Measurements from ENCODE around the gene OSGEPL1. TPM values are rescaled to one million over a fixed set of nuclear protein-coding genes. Genes with fewer than 3 reads are reported as not detected.

The OSGEPL1 gene
- total RNA-seq, 1 donor from 2014 or later, result 9.0 TPM

DNA sequence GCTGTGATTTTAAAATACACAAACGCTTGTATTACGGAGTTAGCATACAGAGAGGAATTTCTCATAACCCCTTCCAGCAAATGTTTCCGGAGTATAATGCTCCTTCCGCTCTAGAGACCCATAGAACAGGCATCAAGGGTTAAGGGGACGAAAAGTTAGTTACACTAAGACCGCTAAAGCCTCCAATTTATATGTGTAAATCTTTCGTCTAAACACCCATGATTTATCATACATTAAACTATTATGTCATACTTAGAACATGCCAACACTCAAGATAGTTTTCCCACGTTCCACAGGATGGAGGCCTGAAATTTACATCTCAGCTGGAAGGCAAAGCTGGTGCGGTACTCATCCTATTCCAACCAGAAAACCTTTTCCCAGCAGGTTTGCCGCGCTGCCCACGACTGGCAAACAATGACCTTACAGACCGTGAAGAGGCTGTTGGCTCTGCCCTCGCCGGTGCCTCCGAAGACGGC is 20.9 kb upstream of the OSGEPL1 start:
- Histone ChIP-seq H3K27me3 (ENCODE audit: control insufficient read depth, insufficient read depth, low read length) (no peaks in the 10 kb centered on the region), H3K4me3 (ENCODE audit: low read depth, low read length) (peak overlapping the region; percentile 93), H3K36me3 (ENCODE audit: control insufficient read depth, insufficient read depth, low read length) (no peaks in the 10 kb centered on the region)
- TF ChIP-seq, protein P1, sequence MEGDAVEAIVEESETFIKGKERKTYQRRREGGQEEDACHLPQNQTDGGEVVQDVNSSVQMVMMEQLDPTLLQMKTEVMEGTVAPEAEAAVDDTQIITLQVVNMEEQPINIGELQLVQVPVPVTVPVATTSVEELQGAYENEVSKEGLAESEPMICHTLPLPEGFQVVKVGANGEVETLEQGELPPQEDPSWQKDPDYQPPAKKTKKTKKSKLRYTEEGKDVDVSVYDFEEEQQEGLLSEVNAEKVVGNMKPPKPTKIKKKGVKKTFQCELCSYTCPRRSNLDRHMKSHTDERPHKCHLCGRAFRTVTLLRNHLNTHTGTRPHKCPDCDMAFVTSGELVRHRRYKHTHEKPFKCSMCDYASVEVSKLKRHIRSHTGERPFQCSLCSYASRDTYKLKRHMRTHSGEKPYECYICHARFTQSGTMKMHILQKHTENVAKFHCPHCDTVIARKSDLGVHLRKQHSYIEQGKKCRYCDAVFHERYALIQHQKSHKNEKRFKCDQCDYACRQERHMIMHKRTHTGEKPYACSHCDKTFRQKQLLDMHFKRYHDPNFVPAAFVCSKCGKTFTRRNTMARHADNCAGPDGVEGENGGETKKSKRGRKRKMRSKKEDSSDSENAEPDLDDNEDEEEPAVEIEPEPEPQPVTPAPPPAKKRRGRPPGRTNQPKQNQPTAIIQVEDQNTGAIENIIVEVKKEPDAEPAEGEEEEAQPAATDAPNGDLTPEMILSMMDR (IDR thresholded peaks at IDR 0.05; ENCODE audit: insufficient read depth, low read length, poor library complexity, severe bottlenecking), result no peak
- no peak for DNase-seq (ENCODE audit: low read depth)

DNA sequence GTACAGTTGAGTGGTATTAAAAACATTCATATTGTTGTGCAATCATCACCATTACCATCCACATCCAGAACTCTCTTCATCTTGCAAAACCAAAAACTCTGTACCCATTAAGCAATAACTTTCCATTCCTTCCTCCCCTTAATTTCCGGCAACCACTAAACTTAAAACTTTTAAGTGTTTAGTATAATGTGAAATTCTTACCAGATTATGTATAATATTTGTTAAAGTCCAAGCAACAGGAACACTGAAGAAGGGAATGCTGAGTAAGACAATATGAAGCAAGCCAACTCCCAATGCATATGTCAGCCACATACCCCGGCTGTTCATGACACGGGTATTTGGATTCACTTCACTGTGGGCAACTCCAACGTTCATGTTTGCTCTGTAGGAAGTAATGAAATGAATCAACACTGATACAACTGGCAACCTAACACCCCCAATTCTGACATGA is 19.7 kb upstream of the OSGEPL1 start:
- H3K36me3 ChIP-seq (ENCODE audit: control insufficient read depth, insufficient read depth, low read length), result no peaks in the 10 kb centered on the region
- no peaks in the 10 kb centered on the region for H3K27me3 ChIP-seq (ENCODE audit: control insufficient read depth, insufficient read depth, low read length)
- TF ChIP-seq, protein P1 (IDR thresholded peaks at IDR 0.05; ENCODE audit: insufficient read depth, low read length, poor library complexity, severe bottlenecking), result no peak
- no peak for DNase-seq (ENCODE audit: low read depth)
- H3K4me3 ChIP-seq (ENCODE audit: low read depth, low read length), result no peak overlapping the region

DNA sequence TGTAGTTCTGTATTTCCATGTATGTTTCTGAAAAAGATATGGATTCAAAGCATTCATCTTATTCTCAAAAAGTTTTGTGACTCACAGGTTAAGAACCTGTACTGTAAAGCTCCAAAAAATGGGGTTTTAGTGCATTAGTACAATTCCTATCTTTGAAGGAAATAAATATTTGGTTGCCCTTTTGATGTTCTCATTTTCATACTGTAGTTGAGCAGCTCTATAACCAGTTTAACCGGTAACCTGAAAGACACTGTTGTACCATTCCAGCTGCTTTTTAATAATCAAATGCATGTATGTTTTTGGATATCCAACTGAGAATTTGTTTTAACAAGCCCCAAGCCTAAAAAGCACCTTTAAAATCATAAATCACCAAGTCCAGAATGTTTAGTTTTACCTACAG is 9.6 kb upstream of the OSGEPL1 start:
- DNase-seq (ENCODE audit: low read depth), result no peak
- H3K27me3 ChIP-seq (ENCODE audit: control insufficient read depth, insufficient read depth, low read length), result no peaks in the 10 kb centered on the region
- no peaks in the 10 kb centered on the region for H3K36me3 ChIP-seq (ENCODE audit: control insufficient read depth, insufficient read depth, low read length)
- no peak overlapping the region for H3K4me3 ChIP-seq (ENCODE audit: low read depth, low read length)
- TF ChIP-seq, protein P1 (IDR thresholded peaks at IDR 0.05; ENCODE audit: insufficient read depth, low read length, poor library complexity, severe bottlenecking), result no peak

DNA sequence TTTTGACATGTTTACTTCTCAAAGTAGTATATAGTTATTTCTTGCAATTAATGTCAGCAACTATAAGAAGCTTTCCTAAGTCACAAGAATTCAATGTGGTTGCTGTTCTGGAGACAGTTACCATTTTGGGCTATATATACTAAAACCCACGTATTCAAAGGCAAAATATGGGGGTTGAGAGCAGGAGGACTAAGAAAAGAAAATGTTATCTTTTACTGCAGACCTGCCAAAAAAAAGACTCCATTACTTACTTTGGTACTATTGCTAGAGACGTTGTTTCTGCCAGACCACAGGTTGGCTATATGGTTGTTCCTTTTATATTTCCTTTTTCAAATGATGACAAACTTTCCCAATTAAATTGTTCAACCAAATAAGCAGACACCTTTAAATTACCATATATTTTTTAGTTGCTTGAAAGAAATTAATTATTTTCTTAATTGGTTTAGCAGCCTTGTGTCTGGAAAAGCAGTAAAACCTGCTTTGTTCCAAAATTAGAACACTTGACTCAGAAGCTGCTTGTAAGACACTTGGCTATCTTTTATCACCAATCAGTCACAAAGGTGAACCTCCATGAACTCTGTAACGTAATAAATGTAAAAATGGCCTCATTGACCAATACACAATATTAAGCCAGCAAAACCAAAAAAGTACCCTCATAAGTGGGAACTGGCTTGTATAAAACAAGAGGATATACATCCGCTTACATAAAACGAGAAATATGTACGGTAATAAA is 8.2 kb upstream of the OSGEPL1 start:
- TF ChIP-seq, protein P1 (IDR thresholded peaks at IDR 0.05; ENCODE audit: insufficient read depth, low read length, poor library complexity, severe bottlenecking), result no peak
- DNase-seq (ENCODE audit: low read depth), result no peak
- H3K36me3 ChIP-seq (ENCODE audit: control insufficient read depth, insufficient read depth, low read length), result no peaks in the 10 kb centered on the region

DNA sequence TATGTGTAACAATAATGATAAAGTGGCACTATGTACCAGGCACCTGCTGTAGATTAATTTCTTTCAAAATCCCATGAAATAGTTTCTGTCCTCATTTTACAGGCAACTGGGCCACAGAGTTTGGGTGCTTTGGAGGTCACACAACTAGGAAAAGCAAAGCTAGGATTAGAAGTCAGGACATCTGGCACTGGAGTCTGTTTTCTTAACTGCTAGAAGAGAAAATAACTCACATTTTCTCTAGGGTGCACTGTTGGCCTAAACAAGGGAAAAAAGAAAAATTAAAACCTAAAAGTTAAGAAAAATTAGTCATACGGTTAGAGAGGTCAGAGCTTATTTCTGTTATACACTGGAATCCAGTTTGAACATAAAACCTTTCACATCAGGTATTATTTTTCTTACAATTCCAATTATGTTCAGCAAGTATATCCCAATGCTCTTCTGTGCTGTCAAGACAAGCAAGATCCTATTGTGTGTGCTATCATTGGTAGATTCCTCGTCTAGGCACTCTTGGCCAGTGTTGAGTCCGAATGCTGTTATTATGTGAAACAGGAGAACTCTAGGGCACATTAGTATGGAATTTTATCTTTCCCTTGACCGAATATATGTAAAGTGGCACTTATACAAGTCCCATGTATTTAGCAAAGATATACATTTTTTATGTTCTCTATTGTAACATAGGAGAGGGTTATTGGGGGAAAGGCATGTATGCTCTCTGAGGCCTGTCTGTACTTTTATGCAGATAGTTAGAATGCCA is 1.5 kb upstream of the OSGEPL1 start:
- no peaks in the 10 kb centered on the region for H3K27me3 ChIP-seq (ENCODE audit: control insufficient read depth, insufficient read depth, low read length)
- H3K4me3 ChIP-seq (ENCODE audit: low read depth, low read length), result no peak overlapping the region
- no peaks in the 10 kb centered on the region for H3K36me3 ChIP-seq (ENCODE audit: control insufficient read depth, insufficient read depth, low read length)
- TF ChIP-seq, protein P1 (IDR thresholded peaks at IDR 0.05; ENCODE audit: insufficient read depth, low read length, poor library complexity, severe bottlenecking), result no peak
- DNase-seq (ENCODE audit: low read depth), result no peak

More for the DNA sequence above, 8.2 kb upstream of the OSGEPL1 start:
- Histone ChIP-seq H3K4me3 (ENCODE audit: low read depth, low read length) (no peak overlapping the region), H3K27me3 (ENCODE audit: control insufficient read depth, insufficient read depth, low read length) (no peaks in the 10 kb centered on the region)

All from kidney epithelial cell (primary cell).